HG03457 (cell line): ENCODE results near the gene TBX15.
"Not testable (repeated sequence)": the region's sequence is repeated elsewhere in the genome, so short reads cannot be mapped to it uniquely, and the experiment has no call there.

Source experiments
- ATAC-seq: cut with Tn5 transposase; IDR thresholded peaks from one replicate; pipeline ENCODE4 v1.9.1; 2021; ENCODE audit warnings: moderate number of reproducible peaks; ENCODE audit not compliant: unreplicated experiment

The TBX15 gene

GRCh38 chr1:118928739-118929554, 59.2 kb downstream of the TBX15 start:
- ATAC-seq, result no peak

DNA sequence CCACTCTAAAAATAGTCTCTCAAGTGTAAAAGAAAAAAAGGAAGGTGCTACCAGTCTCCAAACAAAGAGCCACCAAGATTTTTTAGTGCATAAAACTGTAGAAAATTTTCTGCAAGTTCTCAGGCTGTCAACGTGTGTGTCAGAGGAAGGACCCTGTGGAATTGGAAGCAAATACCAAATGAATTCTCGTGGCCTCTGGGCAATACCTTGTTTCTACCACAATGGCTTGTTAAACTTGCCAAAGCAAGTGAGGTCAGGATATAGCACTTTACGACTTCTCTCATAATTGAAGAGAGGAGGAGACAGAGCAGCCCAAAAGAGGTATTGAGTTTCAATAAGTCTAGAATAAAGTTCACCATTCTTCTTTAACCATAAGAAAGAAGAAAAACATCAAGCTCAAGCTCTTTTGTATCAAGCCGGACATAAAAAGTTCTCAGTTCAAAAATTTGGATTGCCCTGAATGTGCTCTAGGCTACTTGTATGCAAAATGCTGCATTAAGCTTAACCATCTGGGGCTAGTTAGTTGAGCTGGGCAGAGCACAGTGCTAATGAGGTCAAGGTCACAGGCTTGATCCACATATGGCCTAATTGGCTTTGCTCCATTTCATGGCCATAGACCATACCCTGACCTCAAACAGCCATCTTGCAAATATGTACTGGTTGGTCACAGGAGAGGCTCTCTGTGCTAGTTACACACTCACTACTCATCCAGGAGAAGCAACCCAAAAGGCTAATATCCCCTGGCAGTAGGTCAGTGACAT, 60.5 kb downstream of the TBX15 start:
- no peak for ATAC-seq

DNA sequence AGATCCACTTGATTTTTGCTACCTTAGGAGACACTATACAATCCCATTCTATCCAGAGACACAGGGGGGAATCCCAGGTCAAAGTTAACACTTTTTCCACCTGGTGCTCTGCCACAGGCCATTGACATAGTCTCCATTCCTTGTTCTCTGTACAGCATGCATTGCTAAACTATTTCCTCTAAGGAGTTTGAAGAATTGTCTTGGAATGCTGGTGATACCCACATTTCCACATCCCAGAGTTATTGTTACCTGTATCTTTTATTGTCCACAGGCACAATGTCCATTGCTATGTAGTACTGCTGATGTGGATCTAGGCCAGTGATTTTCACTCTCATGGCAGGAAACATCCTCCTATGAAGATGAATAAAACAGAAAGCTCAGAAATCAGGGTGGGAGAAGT, 61.9 kb downstream of the TBX15 start:
- no peak for ATAC-seq

GRCh38 chr1:118925651-118926050, 62.5 kb downstream of the TBX15 start:
- no peak for ATAC-seq

GRCh38 chr1:118923319-118923718, 64.8 kb downstream of the TBX15 start:
- no peak for ATAC-seq

GRCh38 chr1:118921994-118922393, 66.1 kb downstream of the TBX15 start:
- ATAC-seq, result no peak

- ATAC-seq, result no peak
These were observed 67.9 kb downstream of the TBX15 start for GRCh38 chr1:118920124-118920717.

DNA sequence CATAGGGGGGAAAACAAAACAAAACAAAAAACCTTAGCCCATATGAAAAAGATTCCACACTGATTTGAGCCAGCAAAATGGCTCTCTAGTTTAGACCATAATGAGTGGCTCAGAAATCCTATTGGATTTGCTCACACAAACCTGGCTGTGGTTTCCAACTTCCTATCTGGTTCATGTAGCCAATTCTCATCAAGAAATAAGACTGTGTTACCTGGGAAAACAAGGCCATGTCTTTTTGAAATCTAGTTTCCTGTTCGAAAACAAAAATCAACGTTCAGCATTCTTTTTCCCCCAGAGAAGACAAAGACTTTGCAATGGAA, 69.2 kb downstream of the TBX15 start:
- no peak for ATAC-seq

DNA sequence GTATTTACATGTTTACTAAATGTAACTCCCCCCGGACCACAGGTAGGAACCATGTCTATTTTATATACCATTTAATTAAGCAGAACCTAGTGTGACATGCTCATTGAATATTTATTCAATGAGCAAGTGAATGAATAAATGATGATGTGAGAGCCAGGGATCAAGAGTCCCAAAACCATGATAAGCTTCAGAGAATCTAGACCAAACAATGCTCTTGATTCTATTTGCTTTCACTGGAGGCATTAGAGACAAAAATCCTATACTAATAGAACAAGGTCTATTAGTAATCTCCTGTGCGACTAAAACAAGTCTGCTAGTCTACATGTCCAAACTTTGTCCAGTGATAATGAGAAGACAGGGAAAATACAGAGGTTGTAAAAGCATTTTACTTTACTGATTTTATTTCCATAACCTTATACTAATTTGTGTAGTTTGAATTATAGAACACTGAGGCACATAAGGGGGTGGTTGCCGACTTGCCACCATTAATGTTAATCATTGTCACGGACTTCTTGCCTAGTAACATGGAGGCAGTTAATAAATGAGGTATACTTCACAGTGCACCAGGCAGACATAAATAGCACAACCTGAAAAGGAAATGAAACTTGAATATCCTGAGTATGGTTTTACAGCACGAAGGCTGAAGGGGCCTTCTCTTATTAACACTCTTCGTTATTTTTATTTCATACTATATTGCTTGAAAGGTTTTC, 69.8 kb downstream of the TBX15 start:
- ATAC-seq, result peak; percentile 60

DNA sequence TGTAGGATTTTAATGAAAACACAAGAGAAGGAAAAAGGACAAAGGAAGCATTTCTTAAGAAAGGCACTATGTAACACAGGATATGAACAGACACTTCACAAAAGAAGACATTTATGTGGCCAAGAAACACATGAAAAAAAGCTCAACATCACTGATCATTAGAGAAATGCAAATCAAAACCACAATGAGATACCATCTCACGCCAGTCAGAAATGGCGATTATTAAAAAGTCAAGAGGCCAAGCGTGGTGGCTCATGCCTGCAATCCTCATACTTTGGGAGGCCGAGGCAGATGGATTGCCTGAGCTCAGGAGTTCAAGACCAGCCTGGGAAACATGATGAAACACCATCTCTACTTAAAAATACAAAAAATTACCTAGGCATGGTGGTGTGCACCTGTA, 71.8 kb downstream of the TBX15 start:
- ATAC-seq, result not testable (repeated sequence)

- ATAC-seq, result peak; percentile 51
These were observed 73.6 kb downstream of the TBX15 start for GRCh38 chr1:118914379-118915161.

- ATAC-seq, result no peak
These were observed 74.3 kb downstream of the TBX15 start for GRCh38 chr1:118913818-118914217.

- no peak for ATAC-seq
These were observed 75.6 kb downstream of the TBX15 start for GRCh38 chr1:118912574-118912973.

GRCh38 chr1:118911571-118911970, 76.6 kb downstream of the TBX15 start:
- no peak for ATAC-seq

DNA sequence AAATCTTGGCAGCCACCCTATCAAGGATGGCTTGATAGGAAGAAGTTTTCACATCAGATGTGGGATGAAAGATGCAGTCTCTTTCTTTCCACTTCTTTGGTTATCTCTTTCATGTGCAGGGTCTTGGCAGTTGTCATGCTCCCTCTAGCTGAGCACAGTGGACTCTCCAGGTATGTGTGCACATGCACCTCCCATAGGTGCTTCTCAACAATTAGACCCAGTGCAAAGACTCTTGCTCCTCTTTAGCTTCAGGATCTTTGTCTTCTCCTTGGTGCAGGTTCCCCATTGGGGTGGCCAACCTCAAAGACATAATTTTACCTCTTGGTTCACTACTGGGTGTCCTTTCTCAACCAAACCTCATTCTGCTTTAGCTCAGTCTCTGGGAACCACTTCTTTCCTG, 80.7 kb downstream of the TBX15 start:
- ATAC-seq, result no peak

DNA sequence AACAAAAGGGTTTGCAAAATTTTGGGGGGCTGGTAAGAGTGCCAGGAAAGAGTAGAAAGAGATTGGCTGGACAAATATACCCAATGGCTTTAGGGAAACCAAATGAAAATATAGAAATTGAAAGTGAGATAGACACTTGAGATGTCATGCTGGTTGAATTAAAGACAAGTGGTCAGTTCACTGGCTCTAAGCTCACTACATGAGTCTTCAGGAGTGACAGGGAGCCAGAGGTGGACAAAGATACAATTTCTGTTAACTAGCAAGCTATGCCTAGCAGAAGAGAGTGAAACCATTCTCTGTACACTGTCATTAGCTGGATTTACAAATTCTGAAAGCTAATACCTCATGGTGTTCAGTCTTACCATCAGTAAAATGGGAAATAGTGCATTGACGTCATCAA, 82.5 kb downstream of the TBX15 start:
- no peak for ATAC-seq

GRCh38 chr1:118905196-118905595, 82.9 kb downstream of the TBX15 start:
- ATAC-seq, result no peak

- no peak for ATAC-seq
These were observed 85.4 kb downstream of the TBX15 start for GRCh38 chr1:118902711-118903191.

- no peak for ATAC-seq
These were observed 85.8 kb downstream of the TBX15 start for GRCh38 chr1:118902299-118902698.

- ATAC-seq, result no peak
These were observed 87.3 kb downstream of the TBX15 start for GRCh38 chr1:118900643-118901440.
